ACC112 (cell line): ENCODE data around the gene MEF2C.

Experiments
- H2AFZ ChIP-seq: fragments of 200-600 bp; sonication (generic); one replicate; pipeline ENCODE4 v1.6.0; 2017; ENCODE audit warnings: antibody characterized with exemption, low read length; ENCODE audit not compliant: unreplicated experiment
- H3K27ac ChIP-seq: fragments of 200-600 bp; sonication (generic); 2 replicates; pipeline ENCODE4 v1.5.1; 2014; ENCODE audit warnings: low read depth, mild to moderate bottlenecking, antibody characterized with exemption, low read length, moderate library complexity
- H3K27me3 ChIP-seq: fragments of 200-600 bp; sonication (generic); 2 replicates; pipeline ENCODE4 v1.6.1; 2014; ENCODE audit warnings: mild to moderate bottlenecking, antibody characterized with exemption, low read length, moderate library complexity, mixed read lengths; ENCODE audit not compliant: insufficient read depth
- H3K36me3 ChIP-seq: fragments of 200-600 bp; sonication (generic); 2 replicates; pipeline ENCODE4 v1.6.1; 2016; ENCODE audit warnings: mild to moderate bottlenecking, antibody characterized with exemption, low read length, moderate library complexity, mixed read lengths; ENCODE audit not compliant: insufficient read depth
- H3K4me1 ChIP-seq: fragments of 200-600 bp; sonication (generic); one replicate; pipeline ENCODE4 v1.6.1; 2016; ENCODE audit warnings: low read length, mixed read lengths; ENCODE audit not compliant: insufficient read depth, unreplicated experiment, control insufficient read depth
- H3K4me3 ChIP-seq: fragments of 200-600 bp; sonication (generic); 2 replicates; pipeline ENCODE4 v1.5.1; 2014; ENCODE audit warnings: mild to moderate bottlenecking, low read depth, low read length
- H3K79me2 ChIP-seq: fragments of 200-600 bp; sonication (generic); one replicate; pipeline ENCODE4 v1.6.0; 2016; ENCODE audit warnings: low read length; ENCODE audit not compliant: control insufficient read depth, unreplicated experiment, insufficient read depth

Gene MEF2C

DNA sequence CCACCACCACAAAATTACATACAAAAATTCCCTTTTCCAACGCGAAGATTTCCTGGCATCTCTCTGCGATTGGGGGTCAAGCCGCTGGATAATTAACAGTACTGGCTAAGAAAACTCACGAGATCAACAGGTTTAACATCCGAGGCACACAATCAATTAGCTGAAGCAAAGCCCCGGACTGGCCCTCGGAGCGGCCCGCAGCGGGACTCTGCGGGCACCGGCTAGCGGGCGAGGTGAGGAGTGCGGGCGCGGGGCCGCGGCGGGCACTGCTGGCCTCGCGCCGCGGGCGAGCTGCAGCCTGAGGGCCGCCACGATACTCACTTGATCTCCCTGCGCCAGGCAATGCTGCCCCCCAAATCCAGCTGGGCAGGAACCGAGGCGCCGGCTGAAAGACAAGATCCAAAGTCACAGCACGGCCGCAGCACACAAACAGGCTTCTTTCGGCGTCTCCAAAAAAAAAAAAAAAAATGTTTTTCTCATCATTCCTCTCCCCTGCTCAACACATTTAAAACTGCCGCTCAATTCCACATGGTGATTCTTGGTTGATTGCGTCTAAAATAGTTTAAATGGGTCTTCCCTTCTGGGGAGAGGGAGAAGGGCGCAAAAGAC, 210.2 kb downstream of the MEF2C start:
- no peak overlapping the region for H3K27ac ChIP-seq

DNA sequence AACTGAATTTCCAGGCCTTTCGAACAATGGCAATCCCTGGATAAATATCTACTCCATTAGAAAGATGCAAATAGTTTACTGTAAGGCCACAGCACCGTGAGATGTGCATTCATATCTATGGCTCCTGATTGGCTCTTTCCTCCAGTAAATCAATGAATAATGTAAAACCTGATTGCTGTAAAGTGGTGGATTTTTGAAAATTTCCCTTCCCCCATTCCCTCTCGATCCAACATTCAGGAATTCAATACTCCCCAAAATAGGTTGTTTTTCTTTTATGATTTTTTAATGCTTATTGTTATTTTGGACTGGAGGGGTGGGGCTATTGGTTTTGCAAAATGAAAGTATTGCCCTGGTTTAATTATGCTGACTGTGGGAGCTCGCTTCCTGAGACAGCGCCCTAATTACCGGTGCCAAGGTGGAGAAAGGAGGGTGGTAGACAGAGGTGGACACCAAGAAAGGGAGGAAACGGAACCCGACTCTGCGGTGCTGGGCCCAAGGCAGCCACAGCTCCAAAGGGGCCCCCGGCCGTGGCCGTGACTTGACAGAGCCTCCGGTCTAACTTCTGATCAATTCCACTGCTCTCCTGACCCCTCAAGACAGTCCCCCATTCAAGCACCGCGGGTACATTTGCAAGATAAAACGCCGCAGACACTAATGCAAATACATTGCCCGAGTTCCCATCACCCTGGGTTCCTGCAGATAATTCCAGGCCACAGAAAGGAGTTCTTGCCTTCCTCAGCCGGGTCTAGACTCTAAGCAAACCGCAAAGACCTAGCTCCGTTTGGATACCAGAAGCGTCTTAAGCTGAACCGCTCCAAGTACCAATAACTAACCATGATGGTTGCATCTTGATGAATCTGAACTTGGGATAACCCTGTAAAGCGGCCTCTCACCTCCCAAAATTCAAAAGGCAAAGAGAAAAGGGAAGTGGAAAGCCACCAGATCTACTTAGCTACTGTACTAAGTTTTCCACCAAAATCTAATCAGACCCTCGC, 211.2 kb downstream of the MEF2C start:
- no peaks in the 10 kb centered on the region for H3K36me3 ChIP-seq
- H3K27me3 ChIP-seq: peaks cover 99% of the 10 kb centered on the region
- no peaks in the 10 kb centered on the region for H3K4me1 ChIP-seq
- H3K27ac ChIP-seq: no peak overlapping the region
- 0 out of 2 replicates have a peak overlapping the region, but pooled peaks have one; percentile 39 for H3K4me3 ChIP-seq
- no peaks in the 10 kb centered on the region for H3K79me2 ChIP-seq
- no peak overlapping the region for H2AFZ ChIP-seq

More for the DNA sequence above, 210.2 kb downstream of the MEF2C start:
- Histone ChIP-seq H3K4me1 (no peaks in the 10 kb centered on the region), H2AFZ (no peak overlapping the region), H3K79me2 (no peaks in the 10 kb centered on the region), H3K36me3 (no peaks in the 10 kb centered on the region), H3K27me3 (peaks cover 99% of the 10 kb centered on the region), H3K4me3 (no peak overlapping the region)

- Histone ChIP-seq H3K79me2 (no peaks in the 10 kb centered on the region), H3K27me3 (peaks cover 100% of the 10 kb centered on the region), H3K4me3 (no peak overlapping the region)
These were observed 211.9 kb downstream of the MEF2C start for GRCh38 chr5:88671106-88671504.

GRCh38 chr5:88670461-88670860, 212.5 kb downstream of the MEF2C start:
- Histone ChIP-seq H3K27ac (no peak overlapping the region), H3K36me3 (no peaks in the 10 kb centered on the region), H3K79me2 (no peaks in the 10 kb centered on the region), H3K4me1 (no peaks in the 10 kb centered on the region), H2AFZ (no peak overlapping the region), H3K4me3 (no peak overlapping the region), H3K27me3 (peaks cover 100% of the 10 kb centered on the region)

More at GRCh38 chr5:88671106-88671504, 211.9 kb downstream of the MEF2C start:
- H3K36me3 ChIP-seq: no peaks in the 10 kb centered on the region
- no peaks in the 10 kb centered on the region for H3K4me1 ChIP-seq
- no peak overlapping the region for H3K27ac ChIP-seq
- no peak overlapping the region for H2AFZ ChIP-seq

DNA sequence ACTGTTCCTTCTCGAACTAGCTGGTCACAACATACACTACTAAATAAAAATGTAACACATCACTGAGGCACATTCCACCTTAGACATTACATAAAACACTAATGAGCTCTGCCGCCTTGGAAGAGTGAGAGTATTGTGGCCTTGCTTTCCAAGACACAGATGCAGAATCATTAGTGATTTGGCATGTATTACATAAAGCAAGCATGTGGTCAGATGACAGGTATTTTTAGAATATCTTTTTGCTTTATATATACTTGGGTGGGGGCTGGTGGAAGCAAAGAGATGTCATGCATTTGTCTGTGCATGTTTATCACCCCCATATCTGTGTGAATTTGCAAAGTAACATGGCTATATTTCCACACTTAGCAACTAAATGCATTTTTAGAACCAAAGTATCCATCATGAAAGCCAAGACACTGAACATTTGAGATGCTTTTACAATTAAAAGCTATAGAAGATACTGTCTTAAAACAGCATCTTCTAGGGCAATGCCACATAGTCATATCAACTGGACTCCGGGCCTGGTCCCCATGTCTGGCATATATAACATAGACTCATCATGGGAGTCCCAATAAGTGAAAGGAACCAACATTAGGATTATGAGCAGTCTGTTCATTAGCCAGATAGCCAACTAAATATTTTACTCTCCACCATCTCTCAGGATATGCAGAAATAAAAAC, 213.5 kb downstream of the MEF2C start:
- Histone ChIP-seq H3K79me2 (no peaks in the 10 kb centered on the region), H3K36me3 (no peaks in the 10 kb centered on the region), H3K27ac (no peak overlapping the region), H3K4me3 (no peak overlapping the region), H3K27me3 (peaks cover 100% of the 10 kb centered on the region), H3K4me1 (no peaks in the 10 kb centered on the region), H2AFZ (no peak overlapping the region)

GRCh38 chr5:88667496-88668201, 215.3 kb downstream of the MEF2C start:
- H3K27me3 ChIP-seq: peaks cover 100% of the 10 kb centered on the region
- H3K4me1 ChIP-seq: no peaks in the 10 kb centered on the region
- H3K27ac ChIP-seq: no peak overlapping the region
- no peaks in the 10 kb centered on the region for H3K79me2 ChIP-seq
- no peaks in the 10 kb centered on the region for H3K36me3 ChIP-seq
- no peak overlapping the region for H2AFZ ChIP-seq
- H3K4me3 ChIP-seq: peak overlapping the region; percentile 72
